Loucy (cell line): ENCODE results near the gene SOX1.

Source experiments
- CTCF ChIP-seq: fragments of 200-600 bp; sonication (generic); conservative IDR thresholded peaks from 2 replicates; pipeline ENCODE4 v1.5.1; 2014; ENCODE audit warnings: mild to moderate bottlenecking, antibody characterized with exemption, low read length
- EZH2phosphoT487 ChIP-seq: fragments of 200-600 bp; IDR thresholded peaks from 2 replicates; pipeline ENCODE4 v1.6.1; 2018; ENCODE audit warnings: antibody characterized with exemption, mild to moderate bottlenecking, moderate library complexity, borderline replicate concordance

- TF ChIP-seq CTCF (no peak), EZH2phosphoT487 (no peak)
Observed at GRCh38 chr13:112053744-112054615, 13.0 kb upstream of the SOX1 start.
